ENCODE results near the gene COL4A3. TPM values are rescaled to one million over a fixed set of nuclear protein-coding genes. Genes with fewer than 3 reads are reported as not detected.

COL4A3 gene
- total and polyA plus RNA-seq, 9 of the 15 experiments (the other 6 are each of a cell fraction or from before 2014, with no cell fraction given) = not detected

DNA sequence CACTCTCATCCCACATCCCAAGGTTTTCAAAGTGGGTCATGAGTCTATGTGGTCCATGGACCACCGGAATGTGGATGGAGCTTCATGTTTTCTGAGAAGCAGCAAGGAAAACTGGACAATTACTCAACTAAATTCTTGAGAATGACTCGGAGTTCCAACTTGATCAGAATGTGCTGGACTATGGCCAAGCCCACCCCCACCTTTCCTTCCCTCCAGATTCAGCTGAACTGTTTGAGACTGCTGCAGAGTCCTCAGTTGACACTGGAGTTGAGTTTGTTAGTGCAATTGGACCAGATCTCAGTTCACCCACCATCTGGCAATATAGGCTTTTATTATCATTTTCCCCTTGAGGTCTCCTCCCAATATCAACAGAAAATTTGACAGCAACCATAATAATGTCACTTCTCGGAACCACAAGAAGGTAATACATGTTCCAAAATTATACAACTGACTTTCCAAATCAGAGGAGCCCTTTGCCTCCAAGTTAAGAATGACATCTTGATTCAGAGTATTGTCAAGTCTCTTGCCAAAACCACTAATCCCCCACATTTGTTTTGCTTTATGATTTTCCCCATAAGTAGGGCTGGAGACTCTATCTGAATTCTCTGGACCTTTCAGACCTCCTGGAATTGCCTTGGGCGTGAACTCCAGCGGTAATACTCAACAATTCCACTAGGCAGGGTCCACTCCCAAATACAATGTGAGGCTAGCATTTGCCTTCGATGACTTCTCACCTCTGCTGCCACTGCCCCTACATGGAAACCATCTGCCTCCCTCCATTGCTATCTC, 9.2 kb upstream of the COL4A3 start:
- ChIA-PET POLR2A (no interaction called here), CTCF (ENCODE audit: low intra/inter-chr PET ratio) (no interaction called here)
- Histone ChIP-seq H3K27ac (ENCODE audit: extremely low read depth, low read depth, low read length) (no peak overlapping the region), H3K9ac (ENCODE audit: insufficient read depth in 1 of 2, low read depth in 2 of 2, low read length in 2 of 2) (no peak overlapping the region), H2AFZ (ENCODE audit: low read depth, low read length) (no peak overlapping the region), H3K79me2 (ENCODE audit: control insufficient read depth, insufficient read depth, low read length) (no peaks in the 10 kb centered on the region), H3K4me3 (no peak overlapping the region), H4K20me1 (replicated peaks; ENCODE audit: control insufficient read depth, insufficient read depth, low read length) (no peaks in the 10 kb centered on the region), H3K9me1 (ENCODE audit: control insufficient read depth, insufficient read depth, low read length) (no peaks in the 10 kb centered on the region), H3K27me3 (ENCODE audit: control insufficient read depth in 2 of 2, insufficient read depth in 2 of 2, low read length in 2 of 2) (no peaks in the 10 kb centered on the region), H3K4me2 (ENCODE audit: insufficient read depth, low read length) (no peak overlapping the region), H3K4me1 (replicated peaks in 1 of 2; ENCODE audit: control insufficient read depth in 2 of 2, insufficient read depth in 2 of 2, low read length in 2 of 2) (no peaks in the 10 kb centered on the region), H3K9me3 (replicated peaks; ENCODE audit: control insufficient read depth, insufficient read depth, low read depth, low read length) (no peaks in the 10 kb centered on the region), H3K36me3 (ENCODE audit: control insufficient read depth, insufficient read depth, low read length) (no peaks in the 10 kb centered on the region)
- DNase-seq (ENCODE audit: extremely low read depth in 1 of 4, low spot score in 3 of 4) = no peak
- no peak for ATAC-seq
- no TSS peak for BruUV-seq (replicated peaks)
- WGBS (ENCODE audit: insufficient coverage, low coverage, missing lambda C conversion rate) = 1% methylated on average over 6 of the region's 6 CpGs
- no peak for FAIRE-seq
- in situ Hi-C loops (cut with MboI) = no loop called here
- intact Hi-C loops (cut with micrococcal nuclease) = no loop called here
- TF ChIP-seq ZNF24 (IDR thresholded peaks at IDR 0.05) = no peak
- TF ChIP-seq, protein P1, sequence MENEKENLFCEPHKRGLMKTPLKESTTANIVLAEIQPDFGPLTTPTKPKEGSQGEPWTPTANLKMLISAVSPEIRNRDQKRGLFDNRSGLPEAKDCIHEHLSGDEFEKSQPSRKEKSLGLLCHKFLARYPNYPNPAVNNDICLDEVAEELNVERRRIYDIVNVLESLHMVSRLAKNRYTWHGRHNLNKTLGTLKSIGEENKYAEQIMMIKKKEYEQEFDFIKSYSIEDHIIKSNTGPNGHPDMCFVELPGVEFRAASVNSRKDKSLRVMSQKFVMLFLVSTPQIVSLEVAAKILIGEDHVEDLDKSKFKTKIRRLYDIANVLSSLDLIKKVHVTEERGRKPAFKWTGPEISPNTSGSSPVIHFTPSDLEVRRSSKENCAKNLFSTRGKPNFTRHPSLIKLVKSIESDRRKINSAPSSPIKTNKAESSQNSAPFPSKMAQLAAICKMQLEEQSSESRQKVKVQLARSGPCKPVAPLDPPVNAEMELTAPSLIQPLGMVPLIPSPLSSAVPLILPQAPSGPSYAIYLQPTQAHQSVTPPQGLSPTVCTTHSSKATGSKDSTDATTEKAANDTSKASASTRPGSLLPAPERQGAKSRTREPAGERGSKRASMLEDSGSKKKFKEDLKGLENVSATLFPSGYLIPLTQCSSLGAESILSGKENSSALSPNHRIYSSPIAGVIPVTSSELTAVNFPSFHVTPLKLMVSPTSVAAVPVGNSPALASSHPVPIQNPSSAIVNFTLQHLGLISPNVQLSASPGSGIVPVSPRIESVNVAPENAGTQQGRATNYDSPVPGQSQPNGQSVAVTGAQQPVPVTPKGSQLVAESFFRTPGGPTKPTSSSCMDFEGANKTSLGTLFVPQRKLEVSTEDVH (IDR thresholded peaks at IDR 0.05; ENCODE audit: low read depth, partially characterized antibody) = no peak
- TF ChIP-seq TCF3 (CRISPR knock-in tag; IDR thresholded peaks at IDR 0.05) = no peak
- no peak for TF ChIP-seq STAT5A (IDR thresholded peaks at IDR 0.05; ENCODE audit: borderline replicate concordance, low read length)
- TF ChIP-seq TCFL5 (CRISPR knock-in tag; conservative IDR thresholded peaks at IDR 0.05) = no peak
- TF ChIP-seq, protein P2, sequence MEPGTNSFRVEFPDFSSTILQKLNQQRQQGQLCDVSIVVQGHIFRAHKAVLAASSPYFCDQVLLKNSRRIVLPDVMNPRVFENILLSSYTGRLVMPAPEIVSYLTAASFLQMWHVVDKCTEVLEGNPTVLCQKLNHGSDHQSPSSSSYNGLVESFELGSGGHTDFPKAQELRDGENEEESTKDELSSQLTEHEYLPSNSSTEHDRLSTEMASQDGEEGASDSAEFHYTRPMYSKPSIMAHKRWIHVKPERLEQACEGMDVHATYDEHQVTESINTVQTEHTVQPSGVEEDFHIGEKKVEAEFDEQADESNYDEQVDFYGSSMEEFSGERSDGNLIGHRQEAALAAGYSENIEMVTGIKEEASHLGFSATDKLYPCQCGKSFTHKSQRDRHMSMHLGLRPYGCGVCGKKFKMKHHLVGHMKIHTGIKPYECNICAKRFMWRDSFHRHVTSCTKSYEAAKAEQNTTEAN (CRISPR knock-in tag; IDR thresholded peaks at IDR 0.05) = no peak
- TF ChIP-seq JUNB (CRISPR knock-in tag; conservative IDR thresholded peaks at IDR 0.05) = no peak
- TF ChIP-seq ZNF445 (CRISPR knock-in tag; IDR thresholded peaks at IDR 0.05; ENCODE audit: low read depth) = no peak
- TF ChIP-seq, protein P3, sequence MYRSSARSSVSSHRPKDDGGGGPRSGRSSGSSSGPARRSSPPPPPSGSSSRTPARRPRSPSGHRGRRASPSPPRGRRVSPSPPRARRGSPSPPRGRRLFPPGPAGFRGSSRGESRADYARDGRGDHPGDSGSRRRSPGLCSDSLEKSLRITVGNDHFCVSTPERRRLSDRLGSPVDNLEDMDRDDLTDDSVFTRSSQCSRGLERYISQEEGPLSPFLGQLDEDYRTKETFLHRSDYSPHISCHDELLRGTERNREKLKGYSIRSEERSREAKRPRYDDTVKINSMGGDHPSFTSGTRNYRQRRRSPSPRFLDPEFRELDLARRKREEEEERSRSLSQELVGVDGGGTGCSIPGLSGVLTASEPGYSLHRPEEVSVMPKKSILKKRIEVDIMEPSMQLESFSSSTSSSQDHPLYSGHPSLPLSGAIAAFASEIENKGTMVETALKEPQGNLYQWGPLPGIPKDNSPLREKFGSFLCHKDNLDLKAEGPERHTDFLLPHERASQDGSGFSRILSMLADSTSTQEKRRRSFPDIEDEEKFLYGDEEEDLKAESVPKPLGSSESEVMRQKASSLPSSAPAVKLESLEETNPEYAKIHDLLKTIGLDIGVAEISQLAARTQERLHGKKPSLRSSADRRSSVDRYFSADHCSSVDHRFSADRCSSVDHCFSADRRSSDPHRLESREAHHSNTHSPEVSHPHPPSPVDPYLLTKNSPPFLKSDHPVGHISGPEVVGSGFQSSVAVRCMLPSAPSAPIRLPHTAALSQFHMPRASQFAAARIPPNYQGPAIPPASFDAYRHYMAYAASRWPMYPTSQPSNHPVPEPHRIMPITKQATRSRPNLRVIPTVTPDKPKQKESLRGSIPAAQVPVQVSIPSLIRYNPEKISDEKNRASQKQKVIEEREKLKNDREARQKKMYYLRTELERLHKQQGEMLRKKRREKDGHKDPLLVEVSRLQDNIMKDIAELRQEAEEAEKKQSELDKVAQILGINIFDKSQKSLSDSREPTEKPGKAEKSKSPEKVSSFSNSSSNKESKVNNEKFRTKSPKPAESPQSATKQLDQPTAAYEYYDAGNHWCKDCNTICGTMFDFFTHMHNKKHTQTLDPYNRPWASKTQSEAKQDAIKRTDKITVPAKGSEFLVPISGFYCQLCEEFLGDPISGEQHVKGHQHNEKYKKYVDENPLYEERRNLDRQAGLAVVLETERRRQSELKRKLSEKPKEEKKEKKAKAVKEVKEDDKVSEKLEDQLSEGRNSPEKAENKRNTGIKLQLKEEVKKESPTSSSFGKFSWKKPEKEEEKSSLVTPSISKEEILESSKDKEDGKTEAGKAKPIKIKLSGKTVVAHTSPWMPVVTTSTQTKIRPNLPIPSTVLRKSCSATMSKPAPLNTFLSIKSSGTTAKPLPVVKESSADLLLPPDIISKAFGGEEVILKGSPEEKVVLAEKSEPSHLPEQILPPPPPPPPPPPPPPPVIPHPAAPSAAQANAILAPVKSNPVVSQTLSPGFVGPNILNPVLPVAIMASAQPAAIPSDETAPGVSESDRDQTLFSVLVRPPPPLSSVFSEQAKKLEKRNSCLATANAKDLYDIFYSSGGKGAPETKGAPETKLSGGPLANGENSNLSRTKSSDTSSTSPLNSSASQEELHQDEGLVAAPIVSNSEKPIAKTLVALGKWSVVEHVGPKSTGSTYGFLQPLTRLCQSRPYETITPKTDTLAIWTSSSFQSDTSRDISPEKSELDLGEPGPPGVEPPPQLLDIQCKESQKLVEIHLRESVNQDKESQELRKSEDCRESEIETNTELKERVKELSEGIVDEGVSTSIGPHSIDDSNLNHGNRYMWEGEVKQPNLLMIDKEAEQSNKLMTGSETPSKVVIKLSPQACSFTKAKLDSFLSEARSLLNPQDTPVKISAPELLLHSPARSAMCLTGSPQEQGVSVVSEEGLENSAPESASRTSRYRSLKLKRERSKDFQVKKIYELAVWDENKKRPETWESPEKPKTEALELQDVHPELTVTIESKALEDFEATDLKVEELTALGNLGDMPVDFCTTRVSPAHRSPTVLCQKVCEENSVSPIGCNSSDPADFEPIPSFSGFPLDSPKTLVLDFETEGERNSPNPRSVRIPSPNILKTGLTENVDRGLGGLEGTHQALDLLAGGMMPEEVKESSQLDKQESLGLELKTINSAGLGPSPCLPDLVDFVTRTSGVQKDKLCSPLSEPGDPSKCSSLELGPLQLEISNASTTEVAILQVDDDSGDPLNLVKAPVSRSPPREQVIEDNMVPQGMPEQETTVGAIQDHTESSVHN (IDR thresholded peaks at IDR 0.05; ENCODE audit: borderline replicate concordance in 1 of 2, low read depth in 1 of 2) = no peak

Data from K562 (cell line).